ENCODE data around the gene PARM1. TPM values are rescaled to one million over a fixed set of nuclear protein-coding genes. Genes with fewer than 3 reads are reported as not detected.

The PARM1 gene
- total and polyA plus RNA-seq, 7 donors, result 21.9 to 107 (median 41.7) TPM

- intact Hi-C loops (cut with DNase I), result no loop called here
- H3K4me1 ChIP-seq, result no peaks in the 10 kb centered on the region
- no peaks in the 10 kb centered on the region for H3K36me3 ChIP-seq
- no peak for DNase-seq
- no peaks in the 10 kb centered on the region for H3K27me3 ChIP-seq
- no peak overlapping the region for H3K27ac ChIP-seq
- H3K4me3 ChIP-seq, result no peak overlapping the region
- WGBS, 2 donors, result 72 to 80% methylated on average over 4 of the region's 4 CpGs
- no peak for TF ChIP-seq EP300 (IDR thresholded peaks at IDR 0.05)
- TF ChIP-seq, protein P1, sequence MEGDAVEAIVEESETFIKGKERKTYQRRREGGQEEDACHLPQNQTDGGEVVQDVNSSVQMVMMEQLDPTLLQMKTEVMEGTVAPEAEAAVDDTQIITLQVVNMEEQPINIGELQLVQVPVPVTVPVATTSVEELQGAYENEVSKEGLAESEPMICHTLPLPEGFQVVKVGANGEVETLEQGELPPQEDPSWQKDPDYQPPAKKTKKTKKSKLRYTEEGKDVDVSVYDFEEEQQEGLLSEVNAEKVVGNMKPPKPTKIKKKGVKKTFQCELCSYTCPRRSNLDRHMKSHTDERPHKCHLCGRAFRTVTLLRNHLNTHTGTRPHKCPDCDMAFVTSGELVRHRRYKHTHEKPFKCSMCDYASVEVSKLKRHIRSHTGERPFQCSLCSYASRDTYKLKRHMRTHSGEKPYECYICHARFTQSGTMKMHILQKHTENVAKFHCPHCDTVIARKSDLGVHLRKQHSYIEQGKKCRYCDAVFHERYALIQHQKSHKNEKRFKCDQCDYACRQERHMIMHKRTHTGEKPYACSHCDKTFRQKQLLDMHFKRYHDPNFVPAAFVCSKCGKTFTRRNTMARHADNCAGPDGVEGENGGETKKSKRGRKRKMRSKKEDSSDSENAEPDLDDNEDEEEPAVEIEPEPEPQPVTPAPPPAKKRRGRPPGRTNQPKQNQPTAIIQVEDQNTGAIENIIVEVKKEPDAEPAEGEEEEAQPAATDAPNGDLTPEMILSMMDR (IDR thresholded peaks at IDR 0.05), result no peak
- no peak for TF ChIP-seq POLR2A (IDR thresholded peaks at IDR 0.05)
- no peak for TF ChIP-seq POLR2AphosphoS5 (IDR thresholded peaks at IDR 0.05)
- H3K9me3 ChIP-seq, result no peaks in the 10 kb centered on the region
These were observed 123.4 kb downstream of the PARM1 start for GRCh38 chr4:75056277-75056676.

- intact Hi-C loops (cut with DNase I), result no loop called here
- no peaks in the 10 kb centered on the region for H3K36me3 ChIP-seq
- no peaks in the 10 kb centered on the region for H3K27me3 ChIP-seq
- H3K9me3 ChIP-seq, result no peaks in the 10 kb centered on the region
- H3K27ac ChIP-seq, result no peak overlapping the region
- no peaks in the 10 kb centered on the region for H3K4me1 ChIP-seq
- TF ChIP-seq EP300 (IDR thresholded peaks at IDR 0.05), result no peak
- TF ChIP-seq POLR2AphosphoS5 (IDR thresholded peaks at IDR 0.05), result no peak
- TF ChIP-seq, protein P1 (IDR thresholded peaks at IDR 0.05), result no peak
- WGBS, 2 donors, result 96 to 97% methylated on average over 15 of the region's 15 CpGs
- DNase-seq, result no peak
- no peak overlapping the region for H3K4me3 ChIP-seq
These were observed 124.5 kb downstream of the PARM1 start for GRCh38 chr4:75057369-75057768.

DNA sequence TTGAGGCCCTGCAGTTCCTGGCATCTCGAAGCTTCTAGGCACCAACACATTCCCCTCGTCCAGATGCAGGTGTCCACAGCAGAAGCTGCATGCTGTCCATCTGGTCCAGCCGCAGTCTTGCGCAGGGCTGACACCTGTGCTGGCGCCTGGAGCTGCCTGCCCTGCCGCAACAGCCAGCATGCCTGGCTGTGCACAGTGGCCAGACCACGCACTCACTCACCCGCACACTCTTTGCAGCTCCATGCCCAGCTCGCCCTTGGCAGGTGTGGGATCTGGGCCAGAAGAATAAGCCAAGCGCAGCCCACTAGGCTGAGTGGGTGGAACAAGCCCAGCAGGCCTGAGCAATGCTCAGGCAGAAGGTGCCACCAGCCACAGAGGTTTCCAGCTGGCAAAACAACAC, 125.6 kb downstream of the PARM1 start:
- H3K4me1 ChIP-seq, result no peaks in the 10 kb centered on the region
- H3K27ac ChIP-seq, result no peak overlapping the region
- intact Hi-C loops (cut with DNase I), result no loop called here
- no peak for TF ChIP-seq POLR2A (IDR thresholded peaks at IDR 0.05)
- no peak for TF ChIP-seq POLR2AphosphoS5 (IDR thresholded peaks at IDR 0.05)
- no peak for TF ChIP-seq EP300 (IDR thresholded peaks at IDR 0.05)
- TF ChIP-seq, protein P1 (IDR thresholded peaks at IDR 0.05), result no peak
- no peaks in the 10 kb centered on the region for H3K36me3 ChIP-seq
- H3K27me3 ChIP-seq, result no peaks in the 10 kb centered on the region
- WGBS, 2 donors, result 94 to 96% methylated on average over 10 of the region's 10 CpGs
- H3K9me3 ChIP-seq, result no peaks in the 10 kb centered on the region
- H3K4me3 ChIP-seq, result no peak overlapping the region
- DNase-seq, result no peak

DNA sequence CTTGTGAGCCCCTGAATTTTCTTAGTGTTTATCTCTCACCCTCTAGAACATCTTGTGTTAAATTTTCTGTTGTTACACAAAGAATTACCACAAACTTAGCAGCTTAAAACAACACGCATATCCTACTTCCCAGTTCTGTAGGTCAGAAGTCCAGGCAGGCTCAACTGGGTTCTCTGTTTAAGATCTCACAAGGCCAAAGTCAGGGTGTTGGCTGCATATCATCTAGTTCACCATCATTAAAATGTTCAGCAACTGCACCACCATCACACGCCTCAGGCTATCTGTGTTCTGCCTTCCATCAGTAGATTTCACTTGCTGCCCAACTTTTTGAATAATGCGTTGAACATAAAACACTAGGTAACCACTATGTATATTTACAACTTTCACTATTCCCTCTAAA, 130.5 kb downstream of the PARM1 start:
- Histone ChIP-seq H3K4me1 (no peaks in the 10 kb centered on the region), H3K27ac (no peak overlapping the region), H3K27me3 (no peaks in the 10 kb centered on the region), H3K4me3 (no peak overlapping the region), H3K36me3 (no peaks in the 10 kb centered on the region), H3K9me3 (no peaks in the 10 kb centered on the region)
- 87 to 93% methylated on average over 3 of the region's 3 CpGs for WGBS, 2 donors
- DNase-seq, result no peak
- TF ChIP-seq, protein P1 (IDR thresholded peaks at IDR 0.05), result no peak
- TF ChIP-seq POLR2AphosphoS5 (IDR thresholded peaks at IDR 0.05), result no peak
- intact Hi-C loops (cut with DNase I), result no loop called here

GRCh38 chr4:75065909-75066308, 133.0 kb downstream of the PARM1 start:
- Histone ChIP-seq H3K36me3 (no peaks in the 10 kb centered on the region), H3K27ac (no peak overlapping the region), H3K4me1 (no peaks in the 10 kb centered on the region), H3K27me3 (no peaks in the 10 kb centered on the region), H3K4me3 (no peak overlapping the region), H3K9me3 (no peaks in the 10 kb centered on the region)
- intact Hi-C loops (cut with DNase I), result no loop called here
- TF ChIP-seq, protein P1 (IDR thresholded peaks at IDR 0.05), result no peak
- TF ChIP-seq POLR2AphosphoS5 (IDR thresholded peaks at IDR 0.05) (no peak), POLR2A (IDR thresholded peaks at IDR 0.05) (no peak), EP300 (IDR thresholded peaks at IDR 0.05) (no peak)
- DNase-seq, result no peak
